ENCODE measurements around the gene ILKAP.

ILKAP gene

DNA sequence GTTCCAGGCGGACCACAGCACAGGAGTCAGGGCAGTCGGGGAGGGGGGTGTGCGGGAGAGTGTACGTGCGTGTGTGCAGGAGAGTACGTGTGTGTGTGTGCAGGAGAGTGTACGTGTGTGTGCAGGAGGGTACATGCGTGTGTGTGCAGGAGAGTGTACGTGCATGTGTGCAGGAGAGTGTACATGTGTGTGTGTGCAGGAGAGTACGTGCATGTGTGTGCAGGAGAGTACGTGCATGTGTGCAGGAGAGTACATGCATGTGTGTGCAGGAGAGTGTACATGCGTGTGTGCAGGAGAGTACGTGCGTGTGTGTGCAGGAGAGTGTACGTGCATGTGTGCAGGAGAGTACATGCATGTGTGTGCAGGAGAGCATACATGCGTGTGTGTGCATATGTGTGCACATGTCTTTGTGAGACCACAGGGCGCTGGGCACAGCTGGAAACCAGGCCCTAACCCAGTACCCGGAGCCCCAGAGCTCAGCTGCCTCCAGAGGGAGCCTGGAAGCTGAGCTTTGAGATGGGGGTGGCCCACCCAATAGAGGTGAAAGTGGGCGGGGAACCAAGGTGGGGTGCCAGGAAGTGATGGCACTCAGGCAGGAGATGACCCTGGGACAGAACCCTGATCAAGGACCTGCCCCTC is 78.9 kb downstream of the ILKAP start:
- DNase-seq (ENCODE audit: low read depth in 2 of 2): no peak

GRCh38 chr2:238123991-238124470 is 79.5 kb downstream of the ILKAP start:
- DNase-seq (ENCODE audit: low read depth in 2 of 2): no peak

GRCh38 chr2:238123218-238123971 is 80.1 kb downstream of the ILKAP start:
- DNase-seq (ENCODE audit: low read depth in 2 of 2): no peak

DNA sequence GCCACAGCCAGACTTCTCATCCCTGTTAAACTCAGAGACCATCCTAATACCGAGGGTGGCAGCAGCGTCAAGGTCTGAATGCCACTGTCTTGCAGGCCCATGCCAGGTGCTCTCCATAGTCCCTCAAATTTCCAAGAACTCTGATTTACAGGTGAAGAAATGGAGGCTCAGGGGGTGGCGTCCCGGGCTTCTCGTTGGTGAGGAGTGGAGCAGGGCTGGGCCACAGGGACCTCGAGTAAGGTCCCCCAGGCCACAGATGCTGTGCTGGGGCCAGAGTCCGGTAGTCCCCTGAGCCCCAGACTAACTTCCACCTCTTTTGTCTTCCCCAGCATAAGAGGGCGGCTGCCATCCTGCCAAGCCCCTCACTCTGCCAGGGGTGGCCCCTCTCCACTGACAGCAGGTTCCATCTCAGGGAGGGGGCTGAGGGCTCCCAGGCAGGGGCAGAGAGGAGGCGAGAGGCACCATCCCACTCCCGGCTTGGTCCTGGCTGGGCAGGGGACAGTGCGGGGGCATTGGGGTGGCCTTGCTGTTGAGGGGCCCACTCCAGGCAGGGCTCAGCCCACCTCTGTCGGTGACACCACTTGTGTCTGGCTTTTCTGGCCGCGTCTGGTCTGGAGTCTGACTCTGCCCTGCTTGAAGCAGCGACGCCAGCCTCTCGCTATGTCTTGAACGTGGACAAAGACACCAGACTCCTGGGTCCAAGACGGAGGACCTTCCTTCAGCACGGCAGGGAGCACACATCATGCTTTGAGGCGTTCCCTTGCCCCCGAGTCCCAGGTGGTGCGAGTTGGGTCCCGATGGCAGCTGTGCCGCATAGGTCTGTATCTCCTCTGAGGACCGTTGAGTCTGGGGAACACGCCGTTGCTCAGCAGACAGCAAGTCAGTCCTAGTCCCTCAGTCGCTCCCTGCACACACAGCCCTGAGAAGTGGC is 80.9 kb downstream of the ILKAP start:
- DNase-seq (ENCODE audit: low read depth in 2 of 2): no peak

DNA sequence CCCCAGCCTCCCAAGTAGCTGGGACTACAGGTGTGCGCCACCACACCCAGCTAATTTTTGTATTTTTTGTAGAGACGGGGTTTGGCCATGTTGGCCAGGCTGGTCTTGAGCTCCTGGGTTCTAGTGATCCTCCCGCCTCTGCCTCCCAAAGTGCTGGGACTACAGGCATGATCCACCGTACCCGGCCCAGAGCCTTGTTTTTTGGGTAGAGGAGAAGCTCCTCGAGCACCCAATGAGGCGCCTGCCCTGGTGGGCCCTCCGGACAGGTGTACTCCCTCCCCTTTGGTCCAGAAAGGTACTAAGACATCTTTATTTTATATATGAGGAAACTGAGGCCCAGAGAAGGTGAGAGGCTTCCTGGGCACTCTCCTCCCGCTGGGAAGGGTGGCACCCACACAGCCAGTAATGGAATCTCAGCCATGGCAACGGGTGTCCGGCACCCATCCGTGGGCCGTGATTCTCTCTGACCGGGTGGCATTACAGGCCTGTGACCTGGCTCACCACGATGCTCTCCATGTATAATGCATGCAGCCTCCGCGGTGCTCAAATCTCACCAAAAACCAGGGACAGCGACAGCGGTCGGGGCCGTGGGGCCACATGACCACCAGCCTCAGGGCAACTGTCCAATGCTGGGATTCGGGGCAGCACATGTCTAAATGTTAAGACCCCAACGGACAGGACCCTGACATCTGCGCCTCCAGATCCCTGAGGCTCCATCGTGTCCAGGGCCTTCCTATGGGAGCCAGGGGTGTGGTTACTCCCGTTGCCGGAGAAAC is 81.8 kb downstream of the ILKAP start:
- DNase-seq (ENCODE audit: low read depth in 2 of 2): no peak

GRCh38 chr2:238120463-238121298 is 82.8 kb downstream of the ILKAP start:
- DNase-seq (ENCODE audit: low read depth in 2 of 2): no peak
